Mesendoderm (in vitro differentiated cells): Measurements from ENCODE around the gene SYT1.

ENCODE experiments used
- DNase-seq: peaks from one replicate; pipeline ENCODE4 v3.0.0; 2013
- H2AK5ac ChIP-seq: 2 replicates; pipeline ENCODE4 v1.6.1; 2013; ENCODE audit warnings: low read length, inconsistent platforms
- H2BK120ac ChIP-seq: 2 replicates; pipeline ENCODE4 v1.6.1; 2013; ENCODE audit warnings: low read depth, mild to moderate bottlenecking, low read length, moderate library complexity, mixed read lengths
- H2BK15ac ChIP-seq: replicated peaks from 2 replicates; pipeline ENCODE4 v1.6.1; 2013; ENCODE audit warnings: low read depth, mild to moderate bottlenecking, moderate library complexity
- H2BK5ac ChIP-seq: 2 replicates; pipeline ENCODE4 v1.6.1; 2013; ENCODE audit warnings: low read length, inconsistent platforms
- H3K18ac ChIP-seq: 2 replicates; pipeline ENCODE4 v1.6.1; 2013; ENCODE audit warnings: mild to moderate bottlenecking, low read length, mixed read lengths
- H3K23ac ChIP-seq: one replicate; pipeline ENCODE4 v1.6.1; 2013; ENCODE audit warnings: low read length
- H3K27ac ChIP-seq: 2 replicates; pipeline ENCODE4 v1.5.1; 2013; ENCODE audit warnings: low read depth, mild to moderate bottlenecking, inconsistent platforms, low read length, moderate library complexity
- H3K27me3 ChIP-seq: 2 replicates; pipeline ENCODE4 v1.6.1; 2013; ENCODE audit warnings: low read length, control low read depth, mild to moderate bottlenecking, inconsistent platforms; ENCODE audit not compliant: insufficient read depth, poor library complexity
- H3K36me3 ChIP-seq: 2 replicates; pipeline ENCODE4 v1.6.1; 2013; ENCODE audit warnings: low read length, inconsistent platforms; ENCODE audit not compliant: control insufficient read depth, insufficient read depth
- H3K4ac ChIP-seq: one replicate; pipeline ENCODE4 v1.6.1; 2013; ENCODE audit warnings: low read depth, mild to moderate bottlenecking, low read length, moderate library complexity
- H3K4me1 ChIP-seq: 2 replicates; pipeline ENCODE4 v1.6.1; 2013; ENCODE audit warnings: low read depth, low read length, inconsistent platforms; ENCODE audit not compliant: control insufficient read depth
- H3K4me2 ChIP-seq: 2 replicates; pipeline ENCODE4 v1.6.1; 2013; ENCODE audit warnings: low read length
- H3K4me3 ChIP-seq: 2 replicates; pipeline ENCODE4 v1.5.1; 2013; ENCODE audit warnings: mild to moderate bottlenecking, low read length
- H3K56ac ChIP-seq: one replicate; pipeline ENCODE4 v1.6.1; 2013; ENCODE audit warnings: low read length
- H3K79me1 ChIP-seq: 2 replicates; pipeline ENCODE4 v1.6.1; 2013; ENCODE audit warnings: low read length, inconsistent platforms
- H3K79me2 ChIP-seq: 2 replicates; pipeline ENCODE4 v1.6.1; 2013; ENCODE audit warnings: mild to moderate bottlenecking, low read length; ENCODE audit not compliant: control insufficient read depth, insufficient read depth
- H3K9ac ChIP-seq: 2 replicates; pipeline ENCODE4 v1.6.1; 2013; ENCODE audit warnings: low read length, inconsistent platforms
- H4K5ac ChIP-seq: one replicate; pipeline ENCODE4 v1.6.1; 2013; ENCODE audit warnings: low read length
- H4K8ac ChIP-seq: one replicate; pipeline ENCODE4 v1.6.1; 2013; ENCODE audit warnings: low read depth, mild to moderate bottlenecking, control low read depth, low read length, moderate library complexity
- WGBS: extraction: QIAGEN DNeasy Blood & Tissue Kit; methylation state at CpG from one replicate; pipeline ENCODE4 v1.1.7; 2013; ENCODE audit warnings: low lambda C conversion rate, missing lambda C conversion rate; ENCODE audit not compliant: insufficient coverage; ENCODE audit errors: extremely low coverage; 5-methylcytosine and 5-hydroxymethylcytosine counted together

Gene SYT1

DNA sequence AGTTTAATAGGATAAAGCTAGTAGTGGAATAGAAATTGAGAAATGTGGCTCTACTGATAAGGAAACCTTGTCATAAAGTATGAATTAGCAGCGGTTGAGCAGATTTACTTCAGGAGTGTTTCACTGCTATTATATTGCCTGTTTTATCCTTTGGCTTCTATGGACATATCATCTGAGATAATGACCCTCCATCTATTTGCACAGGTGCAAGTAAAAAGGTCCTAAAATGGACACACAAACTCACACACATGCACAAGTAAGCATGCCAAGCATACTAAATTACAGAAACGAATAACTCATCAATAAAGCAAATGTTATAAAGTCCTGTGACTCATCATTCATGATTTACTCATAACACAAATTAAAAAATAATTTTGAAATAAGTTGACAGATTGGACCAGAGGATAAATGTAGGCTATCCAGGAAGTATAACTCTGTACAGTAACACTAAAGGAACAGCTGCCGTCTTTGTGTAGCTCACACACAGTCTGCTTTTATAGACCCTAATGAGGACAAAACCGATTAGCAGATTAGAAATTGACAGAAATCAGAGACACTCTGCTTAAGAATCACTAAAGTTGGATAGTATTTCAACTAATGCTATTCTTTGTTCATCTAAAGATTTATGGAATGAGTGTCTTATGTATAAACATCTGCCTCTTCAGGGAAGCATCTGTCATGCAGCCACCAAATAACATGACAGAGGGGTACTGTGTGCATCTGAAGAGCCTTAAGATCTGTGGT lies 73.9 kb downstream of the SYT1 start:
- Histone ChIP-seq H3K79me1 (no peaks in the 10 kb centered on the region), H3K4me1 (no peaks in the 10 kb centered on the region), H3K4me2 (no peak overlapping the region), H3K9ac (no peak overlapping the region), H3K4ac (no peak overlapping the region), H3K56ac (no peak overlapping the region), H3K18ac (no peak overlapping the region), H3K23ac (no peak overlapping the region), H3K79me2 (no peaks in the 10 kb centered on the region), H4K5ac (no peak overlapping the region), H3K36me3 (no peaks in the 10 kb centered on the region), H4K8ac (no peak overlapping the region), H2AK5ac (no peak overlapping the region), H3K27me3 (no peaks in the 10 kb centered on the region), H3K27ac (no peak overlapping the region), H2BK5ac (no peak overlapping the region), H2BK15ac (no peak overlapping the region), H3K4me3 (no peak overlapping the region), H2BK120ac (no peak overlapping the region)
- no peak for DNase-seq
- no CpG with 5 or more reads among the region's 4 CpGs for WGBS

- Histone ChIP-seq H3K4me1 (no peaks in the 10 kb centered on the region), H3K4me3 (no peak overlapping the region), H2AK5ac (no peak overlapping the region), H3K9ac (no peak overlapping the region), H3K36me3 (no peaks in the 10 kb centered on the region), H3K56ac (no peak overlapping the region), H4K5ac (no peak overlapping the region), H3K79me1 (no peaks in the 10 kb centered on the region), H4K8ac (no peak overlapping the region), H3K18ac (no peak overlapping the region), H3K4ac (no peak overlapping the region), H2BK15ac (no peak overlapping the region), H3K23ac (no peak overlapping the region), H3K27me3 (no peaks in the 10 kb centered on the region), H3K79me2 (no peaks in the 10 kb centered on the region), H3K4me2 (no peak overlapping the region), H3K27ac (no peak overlapping the region), H2BK120ac (no peak overlapping the region), H2BK5ac (no peak overlapping the region)
- no peak for DNase-seq
These were observed 85.0 kb downstream of the SYT1 start for GRCh38 chr12:78949532-78949931.

DNA sequence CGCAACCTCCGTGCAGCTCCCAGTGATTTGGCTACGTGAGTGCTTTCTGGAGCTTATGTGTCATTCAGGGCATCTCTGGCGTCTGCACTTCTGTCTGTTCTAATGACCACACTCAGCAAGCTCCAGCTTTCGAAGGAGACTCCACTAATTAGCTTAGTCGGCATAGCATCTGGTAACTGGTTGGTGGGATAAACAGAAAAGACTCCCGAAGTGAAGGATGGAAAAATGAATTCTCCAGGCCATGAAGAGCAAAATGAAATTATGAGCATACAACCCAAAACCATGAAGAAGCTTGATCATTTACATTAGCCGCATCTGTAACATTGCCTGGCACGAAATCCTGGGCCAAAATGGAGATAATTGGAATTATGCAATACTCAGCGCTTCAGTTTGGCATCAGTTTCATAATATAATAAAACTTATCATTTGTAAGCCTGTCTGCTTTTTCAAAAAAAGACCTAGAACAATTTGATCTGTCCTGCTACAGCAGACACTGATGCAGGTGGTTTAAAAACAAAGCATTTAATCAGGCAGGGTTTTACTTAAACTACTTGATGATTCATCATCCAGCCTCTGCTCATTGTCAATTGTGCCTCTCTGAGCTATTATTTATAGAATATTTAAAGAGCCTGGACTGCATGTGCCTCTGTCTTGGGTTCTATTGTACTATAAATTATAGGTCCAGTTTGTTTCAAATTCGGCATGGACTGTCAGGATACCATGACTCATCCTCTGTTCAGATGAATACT lies 87.4 kb downstream of the SYT1 start:
- H3K79me2 ChIP-seq: no peaks in the 10 kb centered on the region
- H3K56ac ChIP-seq: no peak overlapping the region
- H3K27me3 ChIP-seq: no peaks in the 10 kb centered on the region
- no peak overlapping the region for H4K8ac ChIP-seq
- H3K4me1 ChIP-seq: no peaks in the 10 kb centered on the region
- H3K9ac ChIP-seq: no peak overlapping the region
- WGBS: no CpG with 5 or more reads among the region's 11 CpGs
- no peak overlapping the region for H3K18ac ChIP-seq
- no peak overlapping the region for H3K4ac ChIP-seq
- no peak overlapping the region for H3K4me3 ChIP-seq
- no peak for DNase-seq
- H2BK5ac ChIP-seq: no peak overlapping the region
- no peak overlapping the region for H2AK5ac ChIP-seq
- no peaks in the 10 kb centered on the region for H3K79me1 ChIP-seq
- H2BK15ac ChIP-seq: no peak overlapping the region
- no peaks in the 10 kb centered on the region for H3K36me3 ChIP-seq
- no peak overlapping the region for H4K5ac ChIP-seq
- H3K4me2 ChIP-seq: no peak overlapping the region
- no peak overlapping the region for H3K23ac ChIP-seq
- no peak overlapping the region for H2BK120ac ChIP-seq
- H3K27ac ChIP-seq: no peak overlapping the region

GRCh38 chr12:78952552-78952929 lies 88.0 kb downstream of the SYT1 start:
- Histone ChIP-seq H4K5ac (no peak overlapping the region), H3K56ac (no peak overlapping the region), H3K23ac (no peak overlapping the region), H3K79me1 (no peaks in the 10 kb centered on the region), H3K4ac (no peak overlapping the region), H2BK5ac (no peak overlapping the region), H3K4me1 (no peaks in the 10 kb centered on the region), H3K27ac (no peak overlapping the region), H3K4me3 (no peak overlapping the region), H2BK15ac (no peak overlapping the region), H4K8ac (no peak overlapping the region), H2AK5ac (no peak overlapping the region), H3K4me2 (no peak overlapping the region), H3K36me3 (no peaks in the 10 kb centered on the region), H3K27me3 (no peaks in the 10 kb centered on the region), H2BK120ac (no peak overlapping the region), H3K18ac (no peak overlapping the region), H3K79me2 (no peaks in the 10 kb centered on the region), H3K9ac (no peak overlapping the region)
- no peak for DNase-seq
- no CpG with 5 or more reads among the region's 1 CpG for WGBS

- no peak overlapping the region for H2BK120ac ChIP-seq
- H3K4me2 ChIP-seq: no peak overlapping the region
- H3K79me2 ChIP-seq: no peaks in the 10 kb centered on the region
- H3K27me3 ChIP-seq: no peaks in the 10 kb centered on the region
- H3K79me1 ChIP-seq: no peaks in the 10 kb centered on the region
- no peaks in the 10 kb centered on the region for H3K36me3 ChIP-seq
- H2AK5ac ChIP-seq: no peak overlapping the region
- WGBS: no CpG with 5 or more reads among the region's 3 CpGs
- H3K9ac ChIP-seq: no peak overlapping the region
- H3K4ac ChIP-seq: no peak overlapping the region
- H2BK15ac ChIP-seq: no peak overlapping the region
- H3K27ac ChIP-seq: no peak overlapping the region
- no peak overlapping the region for H4K5ac ChIP-seq
- H3K56ac ChIP-seq: no peak overlapping the region
- H4K8ac ChIP-seq: no peak overlapping the region
- H3K4me1 ChIP-seq: no peaks in the 10 kb centered on the region
- H3K18ac ChIP-seq: no peak overlapping the region
- H2BK5ac ChIP-seq: no peak overlapping the region
- no peak overlapping the region for H3K23ac ChIP-seq
- no peak overlapping the region for H3K4me3 ChIP-seq
- no peak for DNase-seq
These were observed 94.4 kb downstream of the SYT1 start for GRCh38 chr12:78958941-78959340.
